OCI-LY1 (cell line): ENCODE measurements around the gene PCDHA5.
"Not testable (repeated sequence)": the region's sequence is repeated elsewhere in the genome, so short reads cannot be mapped to it uniquely, and the experiment has no call there.

Experiments
- H2AFZ ChIP-seq: fragments of 200-600 bp; sonication (generic), shearing (Covaris generic); 2 replicates; pipeline ENCODE4 v1.6.0; 2014; ENCODE audit warnings: antibody characterized with exemption, mild to moderate bottlenecking, low read length
- H3F3A ChIP-seq: fragments of 200-600 bp; sonication (generic), shearing (Covaris generic); 2 replicates; pipeline ENCODE4 v1.6.0; 2014; ENCODE audit warnings: mild to moderate bottlenecking, antibody characterized with exemption, low read length, moderate library complexity; ENCODE audit not compliant: insufficient read depth
- H3K27ac ChIP-seq: fragments of 200-600 bp; sonication (generic); 2 replicates; pipeline ENCODE4 v1.5.1; 2014; ENCODE audit warnings: low read length, mixed run types, mild to moderate bottlenecking, low read depth; ENCODE audit not compliant: poor library complexity, severe bottlenecking
- H3K27me3 ChIP-seq: fragments of 200-600 bp; sonication (generic); 2 replicates; pipeline ENCODE4 v1.6.0; 2014; ENCODE audit warnings: antibody characterized with exemption, mild to moderate bottlenecking, low read length, moderate library complexity; ENCODE audit not compliant: insufficient read depth
- H3K36me3 ChIP-seq: fragments of 200-600 bp; sonication (generic); 2 replicates; pipeline ENCODE4 v1.6.1; 2014; ENCODE audit warnings: mild to moderate bottlenecking, antibody characterized with exemption, low read length, moderate library complexity, mixed read lengths; ENCODE audit not compliant: insufficient read depth
- H3K4me1 ChIP-seq: fragments of 200-600 bp; sonication (generic); 2 replicates; pipeline ENCODE4 v1.5.1; 2014; ENCODE audit warnings: mild to moderate bottlenecking, low read length, moderate library complexity; ENCODE audit not compliant: insufficient read depth, severe bottlenecking
- H3K4me2 ChIP-seq: fragments of 200-600 bp; sonication (generic), shearing (Covaris generic); 2 replicates; pipeline ENCODE4 v1.6.1; 2014; ENCODE audit warnings: low read length
- H3K4me3 ChIP-seq: fragments of 200-600 bp; sonication (generic); 2 replicates; pipeline ENCODE4 v1.5.1; 2014; ENCODE audit warnings: low read length, low read depth, mild to moderate bottlenecking, mixed read lengths; ENCODE audit not compliant: poor library complexity, severe bottlenecking
- H3K79me2 ChIP-seq: fragments of 200-600 bp; shearing (Covaris generic); 2 replicates; pipeline ENCODE4 v1.6.1; 2016; ENCODE audit warnings: mixed run types, low read length, mixed read lengths; ENCODE audit not compliant: insufficient read depth
- H3K9ac ChIP-seq: fragments of 200-600 bp; sonication (generic), shearing (Covaris generic); 2 replicates; pipeline ENCODE4 v1.6.1; 2014; ENCODE audit warnings: mild to moderate bottlenecking, low read length, mixed read lengths
- H3K9me2 ChIP-seq: fragments of 200-600 bp; sonication (generic), shearing (Covaris generic); 2 replicates; pipeline ENCODE4 v1.6.1; 2014; ENCODE audit warnings: low read depth, mild to moderate bottlenecking, low read length, mixed read lengths
- H3K9me3 ChIP-seq: fragments of 200-600 bp; shearing (Covaris generic); 2 replicates; pipeline ENCODE4 v1.6.1; 2014; ENCODE audit warnings: low read length, mixed read lengths
- H4K20me1 ChIP-seq: fragments of 200-600 bp; sonication (generic), shearing (Covaris generic); 2 replicates; pipeline ENCODE4 v1.6.0; 2016; ENCODE audit warnings: mild to moderate bottlenecking, low read length; ENCODE audit not compliant: insufficient read depth
- CTCF ChIP-seq: fragments of 200-600 bp; sonication (generic), shearing (Covaris generic); IDR thresholded peaks from 2 replicates; pipeline ENCODE4 v1.5.1; 2017; ENCODE audit warnings: mild to moderate bottlenecking, antibody characterized with exemption, low read length, moderate library complexity, mixed read lengths
- EZH2 ChIP-seq: fragments of 200-600 bp; sonication (generic), shearing (Covaris generic); IDR thresholded peaks from 2 replicates; pipeline ENCODE4 v1.8.0; 2017; ENCODE audit warnings: borderline replicate concordance, mixed run types, mild to moderate bottlenecking, antibody characterized with exemption, low read length, moderate library complexity, mixed read lengths

PCDHA5 gene

GRCh38 chr5:140821375-140822280, at the start of gene PCDHA5:
Gene PCDHA5 (plus strand): TSS chr5:140821613.
- Histone ChIP-seq H3K4me3 (no peak within 1 kb of the TSS), H3K4me1 (no peaks in the 10 kb centered on the region), H3K27ac (no peak within 1 kb of the TSS), H3K9me3 (no peaks in the 10 kb centered on the region), H3F3A (no peaks in the 10 kb centered on the region), H4K20me1 (no peaks in the 10 kb centered on the region), H3K36me3 (no peaks in the 10 kb centered on the region), H3K4me2 (no peak within 1 kb of the TSS), H2AFZ (no peak within 1 kb of the TSS), H3K79me2 (no peaks in the 10 kb centered on the region), H3K9ac (no peak within 1 kb of the TSS), H3K27me3 (no peaks in the 10 kb centered on the region), H3K9me2 (no peaks in the 10 kb centered on the region)
- no peak for TF ChIP-seq EZH2
- no peak for TF ChIP-seq CTCF

- Histone ChIP-seq H3K9me3 (peaks cover 3% of the 10 kb centered on the region; the same call in 1 of the 2 replicates), H3F3A (no peaks in the 10 kb centered on the region), H3K4me1 (no peaks in the 10 kb centered on the region), H3K9me2 (no peaks in the 10 kb centered on the region), H3K4me3 (no peak overlapping the region), H3K27ac (no peak overlapping the region), H3K27me3 (no peaks in the 10 kb centered on the region), H2AFZ (no peak overlapping the region), H3K4me2 (no peak overlapping the region), H3K36me3 (no peaks in the 10 kb centered on the region), H3K79me2 (no peaks in the 10 kb centered on the region), H3K9ac (no peak overlapping the region), H4K20me1 (no peaks in the 10 kb centered on the region)
- no peak for TF ChIP-seq CTCF
- TF ChIP-seq EZH2 = no peak
Measured at GRCh38 chr5:140780512-140780911, 40.9 kb upstream of the PCDHA5 start.

- H3K4me1 ChIP-seq = no peaks in the 10 kb centered on the region
- no peaks in the 10 kb centered on the region for H4K20me1 ChIP-seq
- H3K79me2 ChIP-seq = no peaks in the 10 kb centered on the region
- TF ChIP-seq EZH2 (no peak), CTCF (peak; percentile 25; the same call in 1 of the 2 replicates)
- H2AFZ ChIP-seq = no peak within 1 kb of the TSS
- no peak within 1 kb of the TSS for H3K4me3 ChIP-seq
- no peaks in the 10 kb centered on the region for H3F3A ChIP-seq
- no peaks in the 10 kb centered on the region for H3K9me2 ChIP-seq
- no peak within 1 kb of the TSS for H3K9ac ChIP-seq
- no peaks in the 10 kb centered on the region for H3K36me3 ChIP-seq
- no peaks in the 10 kb centered on the region for H3K27me3 ChIP-seq
- H3K27ac ChIP-seq = no peak within 1 kb of the TSS
- H3K9me3 ChIP-seq = no peaks in the 10 kb centered on the region; the same call in none of the 2 replicates
- H3K4me2 ChIP-seq = no peak within 1 kb of the TSS
Measured at GRCh38 chr5:140785905-140786686, 35.3 kb upstream of the PCDHA5 start, which contains the start of gene PCDHA1. Gene PCDHA1 (plus strand): TSS chr5:140786140.

- H3K27ac ChIP-seq, H3K79me2 ChIP-seq, H3K4me1 ChIP-seq, H3K9ac ChIP-seq, H3K9me3 ChIP-seq, H3K27me3 ChIP-seq, H2AFZ ChIP-seq, H3F3A ChIP-seq, H3K9me2 ChIP-seq, H4K20me1 ChIP-seq, H3K4me2 ChIP-seq, H3K4me3 ChIP-seq, H3K36me3 ChIP-seq: not testable (repeated sequence)
Measured at GRCh38 chr5:140787422-140787821, 34.0 kb upstream of the PCDHA5 start.

- H2AFZ ChIP-seq, H3K4me1 ChIP-seq, H3K79me2 ChIP-seq, H3K9me2 ChIP-seq, H3K4me3 ChIP-seq, H3K27me3 ChIP-seq, H3K9me3 ChIP-seq, H3K4me2 ChIP-seq, H3F3A ChIP-seq, H3K27ac ChIP-seq, H4K20me1 ChIP-seq, H3K9ac ChIP-seq, H3K36me3 ChIP-seq: not testable (repeated sequence)
Measured at GRCh38 chr5:140787849-140788504, 33.4 kb upstream of the PCDHA5 start.
